K562 (cell line): Measurements from ENCODE around the gene CERS6. TPM values are rescaled to one million over a fixed set of nuclear protein-coding genes. Genes with fewer than 3 reads are reported as not detected.

Source experiments
- BCL6 ChIP-seq: fragments of 250-450 bp; sonication (Bioruptor Pico); IDR thresholded peaks from 2 replicates; pipeline ENCODE4 v1.4.0; 2020
- COPS2 ChIP-seq: fragments of 450-650 bp; conservative IDR thresholded peaks from 2 replicates; pipeline ENCODE4 v1.6.1; 2016; ENCODE audit warnings: mild to moderate bottlenecking, moderate library complexity
- E2F3 ChIP-seq: fragments of 250-450 bp; sonication (Bioruptor Pico); IDR thresholded peaks from 2 replicates; pipeline ENCODE4 v1.4.0; 2020; ENCODE audit warnings: mild to moderate bottlenecking
- EGR1 ChIP-seq: fragments of 450-650 bp; conservative IDR thresholded peaks from 2 replicates; pipeline ENCODE4 v1.6.1; 2017; ENCODE audit warnings: mild to moderate bottlenecking
- FOXA3 ChIP-seq, 2 experiments: fragments of 450-650 bp in 1 of 2; sonication (generic) in 1 of 2; formaldehyde crosslinking; IDR thresholded peaks in 1 of 2; conservative IDR thresholded peaks in 1 of 2; 2 replicates each; pipeline versions ENCODE4 v1.4.0 to v1.8.0; 2020 to 2022; ENCODE audit warnings: mild to moderate bottlenecking in 2 of 2, missing genetic modification reagents in 1 of 2
- FOXJ2 ChIP-seq: fragments of 200-800 bp; sonication (Bioruptor generic); IDR thresholded peaks from 2 replicates; pipeline ENCODE4 v1.6.1; 2016; ENCODE audit warnings: missing genetic modification characterization, missing compliant biosample characterization
- HMBOX1 ChIP-seq: sonication (generic); IDR thresholded peaks from 2 replicates; pipeline ENCODE4 v1.6.1; 2016
- IRF1 ChIP-seq: sonication (generic); formaldehyde crosslinking; IDR thresholded peaks from 2 replicates; pipeline ENCODE4 v1.8.0; 2022; ENCODE audit warnings: missing genetic modification reagents, mild to moderate bottlenecking, borderline replicate concordance
- MAX ChIP-seq: sonication (generic); formaldehyde crosslinking; IDR thresholded peaks from 2 replicates; pipeline ENCODE4 v1.9.0; 2022; ENCODE audit warnings: mild to moderate bottlenecking, missing genetic modification reagents
- MAZ ChIP-seq, 2 experiments: fragments of 450-650 bp in 1 of 2; sonication (generic) in 1 of 2; formaldehyde crosslinking; IDR thresholded peaks in 1 of 2; conservative IDR thresholded peaks in 1 of 2; 2 replicates each; pipeline versions ENCODE4 v1.4.0 to v1.5.0; 2020; ENCODE audit warnings: mild to moderate bottlenecking in 1 of 2, missing genetic modification reagents in 1 of 2
- PML ChIP-seq: IDR thresholded peaks from 2 replicates; pipeline ENCODE4 v1.6.1; 2012; ENCODE audit warnings: low read length, inconsistent platforms
- RBM14 ChIP-seq: fragments of 200-400 bp; formaldehyde crosslinking; IDR thresholded peaks from 2 replicates; pipeline ENCODE4 v1.6.1; 2018; ENCODE audit warnings: low read depth, mild to moderate bottlenecking, low read length, moderate library complexity, borderline replicate concordance; ENCODE audit not compliant: insufficient read depth
- SMAD1 ChIP-seq: fragments of 150-350 bp; IDR thresholded peaks from 2 replicates; pipeline ENCODE4 v1.6.1; 2014; ENCODE audit warnings: low read length, low read depth; ENCODE audit not compliant: partially characterized antibody
- STAT5B ChIP-seq: fragments of 250-450 bp; sonication (Bioruptor Pico); IDR thresholded peaks from 2 replicates; pipeline ENCODE4 v1.8.0; 2021; ENCODE audit warnings: mild to moderate bottlenecking, inconsistent platforms
- ZNF133 ChIP-seq: fragments of 250-450 bp; sonication (Bioruptor Pico); IDR thresholded peaks from 2 replicates; pipeline ENCODE4 v1.4.0; 2020; ENCODE audit warnings: mild to moderate bottlenecking
- ZNF217 ChIP-seq: sonication (generic); formaldehyde crosslinking; IDR thresholded peaks from 2 replicates; pipeline ENCODE4 v1.8.0; 2022; ENCODE audit warnings: mild to moderate bottlenecking, missing genetic modification reagents
- ZNF232 ChIP-seq: sonication (generic); formaldehyde crosslinking; IDR thresholded peaks from 2 replicates; pipeline ENCODE4 v1.8.0; 2022; ENCODE audit warnings: mild to moderate bottlenecking, missing genetic modification reagents
- ZNF263 ChIP-seq: sonication (generic); formaldehyde crosslinking; IDR thresholded peaks from 2 replicates; pipeline ENCODE4 v1.8.0; 2022; ENCODE audit warnings: mild to moderate bottlenecking, missing genetic modification reagents, borderline replicate concordance
- ZNF511 ChIP-seq: sonication (generic); formaldehyde crosslinking; IDR thresholded peaks from 2 replicates; pipeline ENCODE4 v1.8.0; 2022; ENCODE audit warnings: mild to moderate bottlenecking, missing genetic modification reagents
- ZNF512 ChIP-seq: IDR thresholded peaks from 2 replicates; pipeline ENCODE4 v1.6.1; 2016; ENCODE audit warnings: missing genetic modification characterization, missing compliant biosample characterization
- ZNF740 ChIP-seq, 3 experiments: fragments of 200-800 bp in 1 of 3; sonication (Bioruptor generic) in 1 of 3; sonication (generic) in 1 of 3; formaldehyde crosslinking in 1 of 3; IDR thresholded peaks; 2 replicates each; pipeline versions ENCODE4 v1.6.1 to v1.8.0; 2016 to 2022; ENCODE audit warnings: mild to moderate bottlenecking in 2 of 3, missing compliant biosample characterization in 2 of 3, missing genetic modification characterization in 2 of 3, missing genetic modification reagents in 1 of 3
- polyA plus RNA-seq, 8 experiments: library from polyadenylated mRNA; depleted of rRNA in 4 of 8; stranded (reverse) in 5 of 8; unstranded in 3 of 8; fragments of >200 nt; fragmentation: Nextera tagmentation in 2 of 8; fragmentation: Illumina TruSeq in 1 of 8; extraction: Ambion mirVana in 2 of 8; extraction: Trizol in 1 of 8; gene quantifications; 2 replicates each; pipeline versions ENCODE4 v1.2.1 to v1.2.3, GENCODE V29; 2011 to 2014; ENCODE audit warnings: inconsistent platforms in 1 of 8, missing spikeins in 1 of 8
- total RNA-seq, 7 experiments: library from RNA; depleted of rRNA in 6 of 7; stranded (reverse); fragments of >200 nt in 6 of 7; fragmentation: Illumina TruSeq in 2 of 7; extraction: Trizol in 2 of 7; gene quantifications; 2 replicates each; pipeline versions ENCODE4 v1.2.1 to v1.2.3, GENCODE V29; 2011 to 2021; ENCODE audit warnings: low replicate concordance in 1 of 7

CERS6 gene
- total and polyA plus RNA-seq, 9 of the 15 experiments (the other 6 are each of a cell fraction or from before 2014, with no cell fraction given), result 1.6 to 13.6 (median 11.4) TPM

GRCh38 chr2:168456521-168457189 lies 583 bp downstream of the CERS6 start (continued):
- no peak for TF ChIP-seq ZNF512 (tag)
- peak; percentile 52 for TF ChIP-seq MAX
- TF ChIP-seq E2F3 (CRISPR knock-in tag), result 0 out of 2 replicates have a peak, but pooled peaks have one; percentile 49
- no peak for TF ChIP-seq FOXJ2 (tag)
- 0 out of 2 replicates have a peak, but pooled peaks have one; percentile 23 for TF ChIP-seq ZNF511 (CRISPR knock-in tag)
- 0 out of 2 replicates have a peak, but pooled peaks have one; percentile 26 for TF ChIP-seq ZNF263
- TF ChIP-seq BCL6, result no peak
- peak in 1 of 2 experiments; percentile 9; a peak in 1 of 4 replicates for TF ChIP-seq FOXA3 (CRISPR knock-in tag; conservative IDR thresholded peaks at IDR 0.05 in 1 of 2, IDR thresholded peaks at IDR 0.05 in 1 of 2)
- TF ChIP-seq COPS2, result no peak
- peak; percentile 54; the same call in 1 of the 2 replicates for TF ChIP-seq RBM14
- TF ChIP-seq IRF1, result peak; percentile 44; the same call in 1 of the 2 replicates
- TF ChIP-seq EGR1, result peak; percentile 74
- TF ChIP-seq ZNF217 (CRISPR knock-in tag), result no peak
- no peak for TF ChIP-seq STAT5B (CRISPR knock-in tag)
- 0 out of 2 replicates have a peak, but pooled peaks have one; percentile 47 for TF ChIP-seq ZNF740 (CRISPR knock-in tag; IDR thresholded peaks at IDR 0.05)
- no peak for TF ChIP-seq ZNF740 (tag; IDR thresholded peaks at IDR 0.05)
- TF ChIP-seq HMBOX1, result no peak
- TF ChIP-seq MAZ (CRISPR knock-in tag; conservative IDR thresholded peaks at IDR 0.05 in 1 of 2, IDR thresholded peaks at IDR 0.05 in 1 of 2), result peak in 1 of 2 experiments; percentile 63; a peak in 3 of 4 replicates
- no peak for TF ChIP-seq ZNF133
- TF ChIP-seq SMAD1, result no peak
- TF ChIP-seq ZNF232 (CRISPR knock-in tag), result no peak
- no peak for TF ChIP-seq PML
